Caco-2 (cell line): ENCODE results near the gene MYO5B. TPM values are rescaled to one million over a fixed set of nuclear protein-coding genes. Genes with fewer than 3 reads are reported as not detected.
"Not testable (repeated sequence)": the region's sequence is repeated elsewhere in the genome, so short reads cannot be mapped to it uniquely, and the experiment has no call there.

ENCODE experiments used
- BruUV-seq: library from RNA; stranded (reverse); fragments of 400-500 nt; replicated peaks from 2 replicates; lab custom pipeline; 2021; lab: Mats Ljungman, UMichigan
- CTCF ChIA-PET: fragments of 300-600 bp; sonication (Branson Sonifier 250); formaldehyde crosslinking; loops from one replicate; lab custom pipeline; 2022; ENCODE audit warnings: antibody characterized with exemption; lab: Charles Lee
- POLR2A ChIA-PET: fragments of 300-600 bp; sonication (Branson Sonifier 250); formaldehyde crosslinking; loops from one replicate; lab custom pipeline; 2022; ENCODE audit warnings: antibody characterized with exemption; lab: Charles Lee
- DNase-seq, 2 experiments: peaks; one replicate each; pipeline versions ENCODE4 v3.0.0 to v3.0.0-alpha.2; 2020 to 2022
- H3K27me3 ChIP-seq: replicated peaks from 2 replicates; pipeline ENCODE4 v1.6.0; 2011; ENCODE audit warnings: low read length; ENCODE audit not compliant: control insufficient read depth, insufficient read depth
- H3K36me3 ChIP-seq: 2 replicates; pipeline ENCODE4 v1.5.1; 2011; ENCODE audit warnings: low read length; ENCODE audit not compliant: control insufficient read depth, insufficient read depth
- H3K4me1 ChIP-seq: fragments of 250-450 bp; sonication (Bioruptor Pico); 2 replicates; pipeline ENCODE4 v1.5.1; 2020; ENCODE audit warnings: mild to moderate bottlenecking
- H3K4me3 ChIP-seq: 2 replicates; pipeline ENCODE4 v1.5.1; 2011; ENCODE audit warnings: low read depth, mild to moderate bottlenecking, control low read depth, low read length
- H3K9me3 ChIP-seq: fragments of 250-450 bp; sonication (Bioruptor Pico); 2 replicates; pipeline ENCODE4 v1.5.1; 2020; ENCODE audit warnings: mild to moderate bottlenecking, moderate library complexity
- H3K27ac Mint-ChIP-seq: one replicate; pipeline ENCODE4 v1.8.0; 2022; ENCODE audit warnings: mixed read lengths; ENCODE audit not compliant: unreplicated experiment
- H3K27me3 Mint-ChIP-seq: one replicate; pipeline ENCODE4 v1.8.0; 2022; ENCODE audit warnings: mixed read lengths; ENCODE audit not compliant: insufficient read depth, unreplicated experiment
- H3K36me3 Mint-ChIP-seq: one replicate; pipeline ENCODE4 v1.8.0; 2022; ENCODE audit warnings: mild to moderate bottlenecking, mixed read lengths; ENCODE audit not compliant: insufficient read depth, unreplicated experiment
- H3K4me1 Mint-ChIP-seq: one replicate; pipeline ENCODE4 v1.8.0; 2022; ENCODE audit warnings: low read depth, mixed read lengths; ENCODE audit not compliant: unreplicated experiment
- H3K4me3 Mint-ChIP-seq: one replicate; pipeline ENCODE4 v1.8.0; 2022; ENCODE audit warnings: mild to moderate bottlenecking, moderate library complexity, mixed read lengths; ENCODE audit not compliant: unreplicated experiment
- H3K9me3 Mint-ChIP-seq: one replicate; pipeline ENCODE4 v1.8.0; 2022; ENCODE audit warnings: mixed read lengths; ENCODE audit not compliant: unreplicated experiment
- CTCF ChIP-seq, 2 experiments: fragments of 200-600 bp in 1 of 2; IDR thresholded peaks; 1 replicate in 1 of 2; 2 replicates in 1 of 2; pipeline versions ENCODE4 v1.5.1 to v1.8.0; 2011 to 2022; ENCODE audit warnings: antibody characterized with exemption in 1 of 2, control low read depth in 1 of 2, inconsistent platforms in 1 of 2, low read depth in 1 of 2, low read length in 1 of 2, mild to moderate bottlenecking in 1 of 2, moderate library complexity in 1 of 2; ENCODE audit not compliant: insufficient read depth in 1 of 2, severe bottlenecking in 1 of 2, unreplicated experiment in 1 of 2
- intact Hi-C: fragments of 100-400 bp; cut with micrococcal nuclease; formaldehyde crosslinking; loops from one replicate; pipeline ENCODE4 v1.10.0; 2022; ENCODE audit not compliant: unreplicated experiment
- total RNA-seq: library from RNA; stranded (reverse); gene quantifications from 2 replicates; pipeline ENCODE4 v1.2.3, GENCODE V29; 2022

Gene MYO5B
- total RNA-seq, 1 experiment from 2014 or later: 28.3 TPM

GRCh38 chr18:49798001-49798400, 396.9 kb downstream of the MYO5B start:
- Histone ChIP-seq H3K27me3 (no peaks in the 10 kb centered on the region), H3K4me3 (no peak overlapping the region), H3K36me3 (no peaks in the 10 kb centered on the region), H3K4me1 (no peaks in the 10 kb centered on the region), H3K9me3 (no peaks in the 10 kb centered on the region)
- H3K4me3 Mint-ChIP-seq: no peak overlapping the region
- ChIA-PET CTCF (no interaction called here), POLR2A (no interaction called here)
- H3K27ac Mint-ChIP-seq: no peak overlapping the region
- no peak for TF ChIP-seq CTCF (IDR thresholded peaks at IDR 0.05; ENCODE audit: insufficient read depth in 1 of 2, low read depth in 1 of 2, low read length in 1 of 2, severe bottlenecking in 1 of 2, unreplicated experiment in 1 of 2)
- no TSS peak for BruUV-seq
- H3K9me3 Mint-ChIP-seq: no peaks in the 10 kb centered on the region
- intact Hi-C loops: loop anchor here (5.0 kb wide), 1 partner anchor 59 kb away; no protein-coding TSS in a partner anchor
- peaks cover 4% of the 10 kb centered on the region for H3K4me1 Mint-ChIP-seq
- DNase-seq: no peak
- H3K27me3 Mint-ChIP-seq: no peaks in the 10 kb centered on the region
- H3K36me3 Mint-ChIP-seq: peaks cover 62% of the 10 kb centered on the region

- Mint-ChIP-seq H3K36me3 (peaks cover 60% of the 10 kb centered on the region), H3K27ac (no peak overlapping the region), H3K4me1 (no peaks in the 10 kb centered on the region), H3K4me3 (no peak overlapping the region), H3K9me3 (no peaks in the 10 kb centered on the region), H3K27me3 (no peaks in the 10 kb centered on the region)
- DNase-seq: no peak
- ChIA-PET CTCF (interaction anchor here (1.2 kb wide), 1 partner anchor 63 kb away, joined by 4 read pairs; no protein-coding TSS in a partner anchor), POLR2A (interaction anchor here (0.6 kb wide), 1 partner anchor 201 kb away, joined by 3 read pairs; no protein-coding TSS in a partner anchor)
- no peak overlapping the region for H3K4me3 ChIP-seq
- H3K27me3 ChIP-seq: no peaks in the 10 kb centered on the region
- no peak for TF ChIP-seq CTCF (IDR thresholded peaks at IDR 0.05; ENCODE audit: insufficient read depth in 1 of 2, low read depth in 1 of 2, low read length in 1 of 2, severe bottlenecking in 1 of 2, unreplicated experiment in 1 of 2)
- no TSS peak for BruUV-seq
- H3K9me3 ChIP-seq: no peaks in the 10 kb centered on the region
- no peaks in the 10 kb centered on the region for H3K4me1 ChIP-seq
- H3K36me3 ChIP-seq: no peaks in the 10 kb centered on the region
- intact Hi-C loops: loop anchor here (5.0 kb wide), 1 partner anchor 61 kb away; no protein-coding TSS in a partner anchor
Measured at GRCh38 chr18:49795612-49796552, 399.1 kb downstream of the MYO5B start.

- no peaks in the 10 kb centered on the region for H3K9me3 ChIP-seq
- H3K9me3 Mint-ChIP-seq: no peaks in the 10 kb centered on the region
- ChIA-PET POLR2A (no interaction called here), CTCF (interaction anchor here (0.7 to 1.2 kb wide), 2 partner anchors 10 to 64 kb away, joined by 3 to 4 read pairs; no protein-coding TSS in a partner anchor)
- no peak overlapping the region for H3K4me3 ChIP-seq
- no peaks in the 10 kb centered on the region for H3K27me3 Mint-ChIP-seq
- no peak overlapping the region for H3K4me3 Mint-ChIP-seq
- intact Hi-C loops: loop anchor here (5.0 kb wide), 1 partner anchor 63 kb away; no protein-coding TSS in a partner anchor
- peaks cover 66% of the 10 kb centered on the region for H3K36me3 Mint-ChIP-seq
- BruUV-seq: no TSS peak
- no peak overlapping the region for H3K27ac Mint-ChIP-seq
- no peaks in the 10 kb centered on the region for H3K4me1 ChIP-seq
- H3K36me3 ChIP-seq: no peaks in the 10 kb centered on the region
- no peaks in the 10 kb centered on the region for H3K4me1 Mint-ChIP-seq
- no peak for TF ChIP-seq CTCF (IDR thresholded peaks at IDR 0.05; ENCODE audit: insufficient read depth in 1 of 2, low read depth in 1 of 2, low read length in 1 of 2, severe bottlenecking in 1 of 2, unreplicated experiment in 1 of 2)
- no peak for DNase-seq
- H3K27me3 ChIP-seq: no peaks in the 10 kb centered on the region
Measured at GRCh38 chr18:49794743-49795142, 400.2 kb downstream of the MYO5B start.

- H3K27me3 ChIP-seq, H3K27ac Mint-ChIP-seq, DNase-seq, H3K36me3 ChIP-seq, POLR2A ChIA-PET, H3K4me1 Mint-ChIP-seq, BruUV-seq, H3K9me3 ChIP-seq, H3K4me3 ChIP-seq, H3K4me1 ChIP-seq, intact Hi-C loops, CTCF ChIA-PET, H3K4me3 Mint-ChIP-seq, H3K27me3 Mint-ChIP-seq, H3K9me3 Mint-ChIP-seq: not testable (repeated sequence)
- peaks cover 68% of the 10 kb centered on the region for H3K36me3 Mint-ChIP-seq
Measured at GRCh38 chr18:49789560-49790134, 405.3 kb downstream of the MYO5B start.
